GM12874 (cell line): ENCODE measurements around the gene MED17.

ENCODE experiments used
- CTCF ChIP-seq: IDR thresholded peaks from 2 replicates; pipeline ENCODE4 v1.5.1; 2011; ENCODE audit warnings: low read depth, mild to moderate bottlenecking, control low read depth, low read length, moderate library complexity; ENCODE audit not compliant: insufficient read depth

The MED17 gene

GRCh38 chr11:93740031-93740729 lies 43.9 kb upstream of the MED17 start:
- no peak for TF ChIP-seq CTCF

- TF ChIP-seq CTCF = no peak
These were observed 43.4 kb upstream of the MED17 start for GRCh38 chr11:93740730-93741093.

GRCh38 chr11:93741094-93741881 lies 42.8 kb upstream of the MED17 start, which contains the start of the genes C11orf54 and TAF1D:
Gene C11orf54, plus strand, starts transcription at chr11:93741672. Its CDS starts 5,722 bp downstream, at chr11:93747394.
Gene TAF1D, minus strand, starts transcription at chr11:93741495. Its CDS starts 2,191 bp downstream, at chr11:93739304.
- no peak for TF ChIP-seq CTCF

- no peak for TF ChIP-seq CTCF
These were observed 42.2 kb upstream of the MED17 start for GRCh38 chr11:93741882-93742226.

GRCh38 chr11:93743291-93743690 lies 40.8 kb upstream of the MED17 start:
- TF ChIP-seq CTCF = no peak

GRCh38 chr11:93744669-93745004 lies 39.4 kb upstream of the MED17 start:
- TF ChIP-seq CTCF = no peak

- TF ChIP-seq CTCF = no peak
These were observed 38.0 kb upstream of the MED17 start for GRCh38 chr11:93746101-93746500.
